ENCODE measurements around the gene CDCP1. TPM values are rescaled to one million over a fixed set of nuclear protein-coding genes. Genes with fewer than 3 reads are reported as not detected.

Gene CDCP1, protein sequence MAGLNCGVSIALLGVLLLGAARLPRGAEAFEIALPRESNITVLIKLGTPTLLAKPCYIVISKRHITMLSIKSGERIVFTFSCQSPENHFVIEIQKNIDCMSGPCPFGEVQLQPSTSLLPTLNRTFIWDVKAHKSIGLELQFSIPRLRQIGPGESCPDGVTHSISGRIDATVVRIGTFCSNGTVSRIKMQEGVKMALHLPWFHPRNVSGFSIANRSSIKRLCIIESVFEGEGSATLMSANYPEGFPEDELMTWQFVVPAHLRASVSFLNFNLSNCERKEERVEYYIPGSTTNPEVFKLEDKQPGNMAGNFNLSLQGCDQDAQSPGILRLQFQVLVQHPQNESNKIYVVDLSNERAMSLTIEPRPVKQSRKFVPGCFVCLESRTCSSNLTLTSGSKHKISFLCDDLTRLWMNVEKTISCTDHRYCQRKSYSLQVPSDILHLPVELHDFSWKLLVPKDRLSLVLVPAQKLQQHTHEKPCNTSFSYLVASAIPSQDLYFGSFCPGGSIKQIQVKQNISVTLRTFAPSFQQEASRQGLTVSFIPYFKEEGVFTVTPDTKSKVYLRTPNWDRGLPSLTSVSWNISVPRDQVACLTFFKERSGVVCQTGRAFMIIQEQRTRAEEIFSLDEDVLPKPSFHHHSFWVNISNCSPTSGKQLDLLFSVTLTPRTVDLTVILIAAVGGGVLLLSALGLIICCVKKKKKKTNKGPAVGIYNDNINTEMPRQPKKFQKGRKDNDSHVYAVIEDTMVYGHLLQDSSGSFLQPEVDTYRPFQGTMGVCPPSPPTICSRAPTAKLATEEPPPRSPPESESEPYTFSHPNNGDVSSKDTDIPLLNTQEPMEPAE
- 1 to 10 TPM; 1.2 to 6.4 (median 2.1) TPM for total RNA-seq

DNA sequence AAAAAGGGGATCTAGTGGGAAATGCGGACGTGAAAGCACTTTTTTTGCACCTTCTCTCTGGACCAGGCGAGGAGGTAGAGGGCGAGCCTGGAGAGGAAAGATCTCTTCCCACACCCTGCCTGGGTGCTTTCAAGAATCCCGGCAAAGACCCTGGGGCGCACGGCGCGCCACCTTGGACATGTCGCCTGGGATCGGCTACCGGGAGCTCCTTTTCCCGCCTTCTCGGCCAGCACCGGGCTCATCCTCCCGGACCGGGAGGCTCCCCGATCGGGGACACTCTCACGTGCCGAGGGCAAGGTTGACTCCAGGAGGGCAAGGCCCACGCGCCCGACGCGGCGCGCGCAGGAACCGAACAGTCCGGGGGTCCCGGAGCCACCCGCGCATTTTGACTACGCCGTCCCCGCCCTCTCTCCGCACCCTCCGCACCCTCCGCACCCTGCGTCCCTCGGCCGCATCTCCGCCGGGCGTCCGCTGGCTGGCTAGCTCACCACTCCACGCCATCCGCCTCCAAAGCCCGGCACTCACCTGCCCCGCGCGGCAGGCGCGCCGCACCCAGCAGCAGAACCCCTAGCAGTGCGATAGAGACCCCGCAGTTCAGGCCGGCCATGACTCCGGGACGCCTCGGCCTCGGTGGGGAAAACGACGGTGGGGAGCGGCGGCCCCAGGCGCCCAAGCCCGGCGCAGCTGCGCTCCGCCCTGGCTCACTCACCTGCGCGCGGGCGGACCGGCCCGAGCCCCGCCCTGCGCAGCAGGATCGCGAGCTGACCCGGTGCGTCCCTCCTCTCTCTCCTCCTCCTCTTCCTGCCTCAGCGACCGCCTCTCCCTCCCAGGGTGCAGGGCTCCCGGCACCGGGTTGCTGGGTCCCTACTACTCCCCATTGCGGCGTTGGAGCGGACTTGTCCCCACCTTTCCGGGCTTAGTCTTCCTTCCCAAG is at the start of gene CDCP1:
Gene CDCP1 (minus strand): TSS at position 698 of the 934 bp plus-strand sequence. CDS start 91 bp downstream, at position 607.
- Histone ChIP-seq H3K36me3 (no peaks in the 10 kb centered on the region), H3K4me3 (peak within 1 kb of the TSS; percentile 54 to 66 (median 56)), H3K27me3 (peaks cover 0 to 33% (median 14%) of the 10 kb centered on the region in 4 donors), H3K4me1 (peaks cover 10 to 19% (median 16%) of the 10 kb centered on the region in 4 donors), H3K27ac (replicated peaks in 1 of 4) (peak within 1 kb of the TSS in 1 of 4 donors; percentile 8), H3K9me3 (peaks cover 0 to 4% (median 0%) of the 10 kb centered on the region in 4 donors)
- WGBS: 4% methylated on average over 37 of the region's 92 CpGs
- intact Hi-C loops (cut with DNase I): no loop called here
- TF ChIP-seq POLR2AphosphoS5 (IDR thresholded peaks at IDR 0.05) (no peak), EP300 (IDR thresholded peaks at IDR 0.05) (no peak), POLR2A (IDR thresholded peaks at IDR 0.05; ENCODE audit: low read depth) (no peak)
- TF ChIP-seq, protein P1, sequence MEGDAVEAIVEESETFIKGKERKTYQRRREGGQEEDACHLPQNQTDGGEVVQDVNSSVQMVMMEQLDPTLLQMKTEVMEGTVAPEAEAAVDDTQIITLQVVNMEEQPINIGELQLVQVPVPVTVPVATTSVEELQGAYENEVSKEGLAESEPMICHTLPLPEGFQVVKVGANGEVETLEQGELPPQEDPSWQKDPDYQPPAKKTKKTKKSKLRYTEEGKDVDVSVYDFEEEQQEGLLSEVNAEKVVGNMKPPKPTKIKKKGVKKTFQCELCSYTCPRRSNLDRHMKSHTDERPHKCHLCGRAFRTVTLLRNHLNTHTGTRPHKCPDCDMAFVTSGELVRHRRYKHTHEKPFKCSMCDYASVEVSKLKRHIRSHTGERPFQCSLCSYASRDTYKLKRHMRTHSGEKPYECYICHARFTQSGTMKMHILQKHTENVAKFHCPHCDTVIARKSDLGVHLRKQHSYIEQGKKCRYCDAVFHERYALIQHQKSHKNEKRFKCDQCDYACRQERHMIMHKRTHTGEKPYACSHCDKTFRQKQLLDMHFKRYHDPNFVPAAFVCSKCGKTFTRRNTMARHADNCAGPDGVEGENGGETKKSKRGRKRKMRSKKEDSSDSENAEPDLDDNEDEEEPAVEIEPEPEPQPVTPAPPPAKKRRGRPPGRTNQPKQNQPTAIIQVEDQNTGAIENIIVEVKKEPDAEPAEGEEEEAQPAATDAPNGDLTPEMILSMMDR (IDR thresholded peaks at IDR 0.05): no peak
- DNase-seq (ENCODE audit: extremely low spot score): no peak

DNA sequence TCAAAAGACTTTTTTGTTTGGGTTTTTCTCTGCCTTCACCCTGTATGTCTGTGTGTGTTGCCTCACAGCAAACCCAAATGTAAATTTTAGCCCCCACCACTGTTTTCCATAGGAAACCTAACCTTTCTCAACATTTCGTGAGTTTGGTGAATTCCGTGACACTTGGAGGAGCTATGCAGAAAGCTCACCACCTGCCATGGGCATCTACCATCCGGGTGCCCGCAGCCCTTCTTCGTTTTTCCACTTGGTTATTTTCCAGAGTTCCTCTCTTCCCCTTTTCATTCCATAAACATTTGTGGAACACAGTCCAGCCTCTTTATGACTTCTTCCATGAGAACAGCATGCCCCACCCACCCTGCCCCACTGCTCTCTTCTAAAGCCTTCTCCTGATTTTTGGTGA is 48.6 kb upstream of the CDCP1 start:
- TF ChIP-seq, protein P1 (IDR thresholded peaks at IDR 0.05): no peak
- TF ChIP-seq EP300 (IDR thresholded peaks at IDR 0.05) (no peak), POLR2A (IDR thresholded peaks at IDR 0.05; ENCODE audit: low read depth) (no peak), POLR2AphosphoS5 (IDR thresholded peaks at IDR 0.05) (no peak)
- intact Hi-C loops (cut with DNase I): no loop called here
- no peak overlapping the region for H3K4me3 ChIP-seq
- no peaks in the 10 kb centered on the region for H3K9me3 ChIP-seq
- 96% methylated on average over 5 of the region's 5 CpGs for WGBS
- no peak for DNase-seq (ENCODE audit: extremely low spot score)
- no peak overlapping the region for H3K27ac ChIP-seq (replicated peaks in 1 of 4)
- no peaks in the 10 kb centered on the region for H3K27me3 ChIP-seq
- peaks cover 0 to 5% (median 2%) of the 10 kb centered on the region in 4 donors for H3K4me1 ChIP-seq
- no peaks in the 10 kb centered on the region for H3K36me3 ChIP-seq

DNA sequence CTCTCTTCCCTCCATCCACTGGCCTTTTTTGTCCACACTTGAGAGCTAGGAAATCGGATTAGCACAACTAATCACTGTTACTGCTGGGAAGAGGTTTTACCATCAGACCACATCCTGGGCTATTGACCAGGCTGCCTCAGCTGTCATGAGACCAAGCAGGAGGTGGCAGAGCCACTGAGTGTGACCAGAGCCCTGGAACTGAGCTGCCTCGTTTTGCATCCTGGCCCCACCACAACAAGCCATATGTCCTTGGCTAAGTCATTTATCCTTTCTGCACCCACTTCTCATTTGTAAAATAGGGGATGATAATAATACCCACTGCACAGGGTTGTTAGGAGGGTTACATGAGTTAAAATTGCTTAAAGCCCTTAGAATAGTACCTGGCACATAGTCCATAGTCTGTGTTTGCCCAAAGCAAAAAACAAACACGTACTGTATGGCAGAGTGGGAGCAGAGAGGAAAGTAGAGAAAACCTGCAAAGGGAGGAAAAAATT is 45.8 kb upstream of the CDCP1 start:
- no peak overlapping the region for H3K27ac ChIP-seq (replicated peaks in 1 of 4)
- no peaks in the 10 kb centered on the region for H3K36me3 ChIP-seq
- no peaks in the 10 kb centered on the region for H3K27me3 ChIP-seq
- H3K4me3 ChIP-seq: no peak overlapping the region
- 54% methylated on average over 3 of the region's 3 CpGs for WGBS
- no peaks in the 10 kb centered on the region for H3K4me1 ChIP-seq
- TF ChIP-seq, protein P1 (IDR thresholded peaks at IDR 0.05): no peak
- no peak for TF ChIP-seq EP300 (IDR thresholded peaks at IDR 0.05)
- TF ChIP-seq POLR2AphosphoS5 (IDR thresholded peaks at IDR 0.05): no peak
- no peak for TF ChIP-seq POLR2A (IDR thresholded peaks at IDR 0.05; ENCODE audit: low read depth)
- intact Hi-C loops (cut with DNase I): no loop called here
- DNase-seq (ENCODE audit: extremely low spot score): no peak
- no peaks in the 10 kb centered on the region for H3K9me3 ChIP-seq

DNA sequence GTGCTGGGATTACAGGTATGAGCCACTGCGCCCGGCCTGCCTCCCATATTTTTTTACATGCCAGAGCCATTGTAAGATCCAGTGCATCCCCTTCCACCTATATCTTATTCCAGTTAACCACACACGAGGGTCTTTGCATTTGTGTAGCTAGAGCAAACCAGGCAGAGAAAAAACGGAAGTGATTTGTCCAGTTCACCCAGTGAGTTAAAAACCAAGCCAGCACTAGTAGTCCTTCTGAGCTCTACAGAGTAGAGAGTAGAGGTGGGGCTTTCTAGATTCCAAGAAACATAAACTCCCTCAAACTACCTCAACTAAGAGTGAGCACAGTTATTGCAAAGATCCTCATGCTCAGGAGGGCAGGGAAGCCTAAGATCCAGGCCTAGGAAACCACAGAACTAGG is 45.2 kb upstream of the CDCP1 start:
- intact Hi-C loops (cut with DNase I): no loop called here
- 97% methylated on average over 4 of the region's 4 CpGs for WGBS
- H3K4me1 ChIP-seq: no peaks in the 10 kb centered on the region
- TF ChIP-seq, protein P1 (IDR thresholded peaks at IDR 0.05): no peak
- TF ChIP-seq POLR2AphosphoS5 (IDR thresholded peaks at IDR 0.05) (no peak), POLR2A (IDR thresholded peaks at IDR 0.05; ENCODE audit: low read depth) (no peak), EP300 (IDR thresholded peaks at IDR 0.05) (no peak)
- H3K36me3 ChIP-seq: no peaks in the 10 kb centered on the region
- no peak overlapping the region for H3K4me3 ChIP-seq
- H3K27ac ChIP-seq (replicated peaks in 1 of 4): no peak overlapping the region
- no peaks in the 10 kb centered on the region for H3K9me3 ChIP-seq
- H3K27me3 ChIP-seq: no peaks in the 10 kb centered on the region
- DNase-seq (ENCODE audit: extremely low spot score): no peak
